A204.1 (cell line): ENCODE results near the gene SNTB2.
"Not testable (repeated sequence)": the region's sequence is repeated elsewhere in the genome, so short reads cannot be mapped to it uniquely, and the experiment has no call there.

ENCODE experiments used
- FAIRE-seq: peaks from 2 replicates; lab custom pipeline; 2012; peaks lifted over from hg19 to GRCh38; lab: Jason Lieb, UNC

The SNTB2 gene

GRCh38 chr16:69186642-69187445, at the start of gene SNTB2:
Gene SNTB2 (plus strand): TSS chr16:69187164. CDS start chr16:69187167, 3 bp downstream.
- FAIRE-seq, result peak; percentile 35

DNA sequence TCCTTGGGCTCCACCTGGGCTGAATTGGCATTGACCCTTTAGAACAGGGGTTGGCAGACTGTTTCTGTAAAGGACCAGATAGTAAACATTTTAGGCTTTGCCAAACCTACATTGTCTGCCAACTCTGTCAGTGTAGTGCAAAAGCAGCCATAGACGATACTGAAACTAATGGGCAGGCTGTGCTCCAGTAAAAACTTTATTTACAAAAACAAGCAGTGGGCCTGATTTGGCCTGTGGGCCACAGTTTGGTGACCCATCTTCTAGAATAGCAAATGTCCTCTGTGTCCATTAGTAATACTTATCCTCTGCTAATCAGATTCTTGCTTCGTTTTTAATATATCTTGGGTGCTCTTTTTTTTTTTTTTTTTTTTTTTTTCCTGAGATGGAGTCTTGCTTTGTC, 48.4 kb upstream of the SNTB2 start:
- FAIRE-seq, result no peak

GRCh38 chr16:69139464-69139863, 47.5 kb upstream of the SNTB2 start:
- FAIRE-seq, result not testable (repeated sequence)

DNA sequence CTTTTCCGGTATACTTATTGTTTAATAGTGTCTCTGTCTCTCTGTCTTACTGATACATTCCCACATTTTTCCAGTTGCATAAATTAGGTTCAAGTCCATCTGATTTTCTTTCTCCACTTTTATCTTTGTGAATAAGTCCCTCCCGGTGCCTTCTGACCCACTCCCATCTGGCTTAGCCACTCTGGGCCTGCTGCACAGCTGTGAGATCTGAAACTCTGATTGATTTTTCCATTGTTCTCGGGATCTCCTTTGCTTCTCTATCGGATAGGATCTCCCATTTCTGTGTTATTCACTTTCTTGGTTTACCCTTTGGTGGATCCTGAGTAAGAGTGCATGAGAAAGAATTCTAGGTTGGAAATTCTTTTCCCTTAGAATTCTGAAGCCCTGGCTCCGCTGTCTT, 46.0 kb upstream of the SNTB2 start:
- no peak for FAIRE-seq

DNA sequence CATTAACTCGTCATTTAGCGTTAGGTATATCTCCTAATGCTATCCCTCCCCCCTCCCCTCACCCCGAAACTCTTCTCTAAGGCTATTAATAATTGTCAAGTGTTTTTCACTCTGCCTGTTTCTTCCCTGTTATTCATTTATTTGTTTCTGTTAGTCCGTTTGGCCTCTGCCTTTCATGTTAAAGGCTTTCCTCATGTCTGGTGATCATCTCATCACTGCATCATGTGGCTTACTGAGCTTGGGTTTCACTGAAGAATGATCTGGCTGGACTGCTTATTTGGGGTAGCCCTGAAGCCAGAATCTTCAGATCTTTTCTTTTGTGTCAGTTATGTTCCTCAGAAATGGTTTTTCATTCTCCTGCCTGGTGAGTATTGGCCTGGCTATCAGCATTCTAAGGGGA, 45.0 kb upstream of the SNTB2 start:
- FAIRE-seq, result no peak

DNA sequence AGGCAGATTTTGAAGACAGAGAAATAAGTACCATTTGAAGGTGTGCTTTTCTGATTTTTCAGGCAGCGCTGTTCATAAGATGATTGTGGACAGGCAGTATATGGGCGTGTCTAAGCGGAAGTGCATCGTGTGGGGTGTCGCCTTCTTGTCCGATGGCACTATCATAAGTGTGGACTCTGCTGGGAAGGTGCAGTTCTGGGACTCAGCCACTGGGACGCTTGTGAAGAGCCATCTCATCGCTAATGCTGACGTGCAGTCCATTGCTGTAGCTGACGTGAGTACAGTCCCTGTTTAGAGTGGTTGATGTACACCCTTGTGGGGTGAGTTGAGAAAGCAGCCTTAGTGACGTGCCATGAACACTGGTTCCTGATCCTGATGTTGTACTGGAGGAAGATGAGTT, 43.8 kb upstream of the SNTB2 start:
- FAIRE-seq, result no peak

DNA sequence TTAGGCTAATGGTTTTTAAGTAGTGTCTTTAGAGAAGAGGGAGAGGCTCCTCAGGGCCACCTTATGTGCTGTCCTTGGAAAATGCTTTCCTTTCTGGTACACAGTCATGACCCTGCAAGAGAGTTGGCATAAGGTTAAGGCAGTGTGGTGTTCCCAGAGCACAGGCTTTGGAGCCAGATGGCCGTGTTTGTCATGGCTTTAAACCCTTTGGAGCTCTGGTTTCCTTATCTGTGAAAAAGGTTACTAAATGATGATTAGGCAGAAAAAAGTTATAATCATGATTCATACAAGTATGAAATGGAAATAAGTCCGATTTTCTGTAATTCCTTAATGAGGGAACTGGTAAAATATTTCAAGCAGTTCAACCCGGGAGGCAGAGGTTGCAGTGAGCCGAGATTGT, 41.3 kb upstream of the SNTB2 start:
- FAIRE-seq, result no peak

DNA sequence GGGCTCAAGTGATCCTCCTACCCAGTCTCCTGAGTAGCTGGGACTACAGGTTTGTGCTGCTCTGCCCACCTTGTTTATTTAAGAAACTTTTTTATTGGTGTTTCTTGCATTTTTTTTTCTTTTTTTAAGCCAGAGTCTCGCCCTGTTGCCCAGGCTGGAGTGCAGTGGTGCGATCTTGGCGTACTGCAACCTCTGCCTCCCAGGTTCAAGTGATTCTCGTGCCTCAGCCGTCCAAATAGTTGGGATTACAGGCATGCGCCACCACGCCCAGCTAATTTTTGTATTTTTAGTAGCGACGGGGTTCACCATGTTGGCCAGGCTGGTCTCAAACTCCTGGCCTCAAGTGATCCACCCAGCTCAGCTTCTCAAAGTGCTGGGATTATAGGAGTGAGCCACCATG, 37.3 kb upstream of the SNTB2 start:
- FAIRE-seq, result not testable (repeated sequence)

DNA sequence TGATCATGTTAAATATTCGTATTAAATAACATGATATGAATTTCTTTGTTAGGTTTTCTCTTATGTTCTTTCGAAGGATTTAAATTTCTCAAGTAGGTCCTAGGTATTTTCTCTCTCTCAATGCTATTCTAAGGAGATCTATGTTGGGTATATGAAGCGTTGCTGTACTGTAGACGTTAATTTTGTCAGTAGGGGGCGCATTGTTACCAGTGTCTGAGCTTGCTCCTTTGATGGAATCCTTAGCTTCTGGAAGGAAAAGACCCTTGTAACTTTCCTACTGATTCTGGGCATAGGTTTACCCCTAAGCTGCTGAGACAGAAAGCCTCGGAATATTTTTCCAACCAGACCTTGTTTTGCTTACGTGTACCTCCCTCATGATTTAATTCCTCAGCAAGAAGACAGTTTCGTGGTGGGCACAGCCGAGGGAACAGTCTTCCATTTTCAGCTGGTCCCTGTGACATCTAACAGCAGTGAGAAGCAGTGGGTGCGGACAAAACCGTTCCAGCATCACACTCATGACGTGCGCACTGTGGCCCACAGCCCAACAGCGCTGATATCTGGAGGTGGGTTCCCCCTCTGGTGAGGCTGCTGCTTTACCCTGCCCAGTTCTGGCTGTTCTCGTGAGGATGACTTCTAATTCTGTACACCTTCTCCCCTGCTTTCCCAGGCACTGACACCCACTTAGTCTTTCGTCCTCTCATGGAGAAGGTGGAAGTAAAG, 36.7 kb upstream of the SNTB2 start:
- peak; percentile 95 for FAIRE-seq

DNA sequence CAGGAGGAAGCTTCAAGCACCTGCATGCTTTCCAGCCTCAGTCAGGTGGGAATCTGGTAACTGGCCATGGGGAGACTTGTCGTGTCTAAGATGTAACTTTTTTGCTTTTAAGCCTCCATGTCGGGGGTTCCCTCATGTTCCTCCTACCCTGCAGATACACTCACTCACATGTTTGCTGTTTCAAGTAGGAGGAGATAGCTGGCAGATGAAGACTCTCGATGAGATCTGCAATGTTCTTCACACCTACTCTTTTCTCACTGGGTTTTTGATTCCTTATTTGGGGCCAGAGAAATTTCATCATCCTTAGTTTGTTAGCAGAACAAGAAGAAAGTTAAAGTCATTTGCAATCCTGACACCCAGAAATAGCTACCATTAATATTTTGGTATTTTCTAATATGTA, 29.8 kb upstream of the SNTB2 start:
- no peak for FAIRE-seq

DNA sequence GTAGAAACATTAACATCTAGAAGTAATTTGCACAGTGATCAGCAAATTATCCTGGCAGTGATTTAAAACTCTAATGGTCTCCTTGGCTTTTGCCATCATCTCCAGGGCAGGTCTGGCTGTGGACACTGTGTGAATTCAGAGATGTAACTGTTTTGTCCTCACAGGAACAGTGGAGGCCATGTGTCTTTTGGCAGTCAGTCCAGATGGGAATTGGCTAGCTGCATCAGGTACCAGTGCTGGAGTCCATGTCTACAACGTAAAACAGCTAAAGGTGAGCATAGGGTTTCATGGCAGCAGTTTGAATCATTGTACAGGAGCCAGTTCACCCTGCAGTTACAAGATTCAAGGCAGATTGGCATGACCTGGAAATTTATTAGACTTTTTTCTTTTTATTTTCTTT, 26.8 kb upstream of the SNTB2 start:
- no peak for FAIRE-seq

GRCh38 chr16:69165584-69165983, 21.4 kb upstream of the SNTB2 start:
- no peak for FAIRE-seq

- no peak for FAIRE-seq
Measured at GRCh38 chr16:69166221-69166833, 20.6 kb upstream of the SNTB2 start.

- no peak for FAIRE-seq
Measured at GRCh38 chr16:69166946-69167930, 19.7 kb upstream of the SNTB2 start.

GRCh38 chr16:69169051-69169450, 17.9 kb upstream of the SNTB2 start:
- FAIRE-seq, result no peak

DNA sequence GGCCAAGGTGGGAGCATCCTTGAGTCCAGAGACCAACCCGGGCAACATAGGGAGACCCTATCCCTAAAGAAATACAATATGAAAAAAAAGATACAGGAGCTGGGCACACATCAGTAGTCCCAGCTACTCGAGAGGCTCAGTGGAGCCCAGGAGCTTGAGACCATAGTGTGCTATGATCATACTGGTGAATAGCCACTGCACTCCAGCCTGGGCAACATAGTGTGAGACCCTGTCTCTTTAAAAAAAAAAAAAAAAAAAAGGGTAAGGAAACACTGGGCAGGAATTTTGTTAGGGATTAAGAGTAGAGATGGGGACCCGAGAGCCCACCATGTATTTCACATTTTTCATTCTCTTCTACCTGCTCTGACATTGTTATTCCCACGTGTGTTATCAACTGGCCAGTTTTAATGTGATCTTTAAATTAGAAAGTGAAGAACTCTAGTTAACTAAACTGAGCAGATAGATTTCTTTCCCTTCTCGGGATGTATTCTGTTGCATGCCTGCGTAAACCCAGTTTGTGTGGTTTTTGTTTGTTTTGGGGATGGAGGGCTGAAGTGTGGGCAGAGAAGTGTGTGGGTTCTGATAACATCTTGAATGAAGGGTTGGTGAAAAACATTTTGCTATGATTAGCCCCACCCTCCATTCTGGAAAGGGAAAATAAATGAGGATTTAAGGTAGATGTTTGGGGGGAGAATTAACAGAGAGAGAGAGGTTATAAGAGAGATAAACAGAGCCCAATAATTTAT, 17.2 kb upstream of the SNTB2 start:
- FAIRE-seq, result no peak

GRCh38 chr16:69171325-69172084, 15.5 kb upstream of the SNTB2 start:
- FAIRE-seq, result no peak

- no peak for FAIRE-seq
Measured at GRCh38 chr16:69176033-69176800, 10.7 kb upstream of the SNTB2 start.

DNA sequence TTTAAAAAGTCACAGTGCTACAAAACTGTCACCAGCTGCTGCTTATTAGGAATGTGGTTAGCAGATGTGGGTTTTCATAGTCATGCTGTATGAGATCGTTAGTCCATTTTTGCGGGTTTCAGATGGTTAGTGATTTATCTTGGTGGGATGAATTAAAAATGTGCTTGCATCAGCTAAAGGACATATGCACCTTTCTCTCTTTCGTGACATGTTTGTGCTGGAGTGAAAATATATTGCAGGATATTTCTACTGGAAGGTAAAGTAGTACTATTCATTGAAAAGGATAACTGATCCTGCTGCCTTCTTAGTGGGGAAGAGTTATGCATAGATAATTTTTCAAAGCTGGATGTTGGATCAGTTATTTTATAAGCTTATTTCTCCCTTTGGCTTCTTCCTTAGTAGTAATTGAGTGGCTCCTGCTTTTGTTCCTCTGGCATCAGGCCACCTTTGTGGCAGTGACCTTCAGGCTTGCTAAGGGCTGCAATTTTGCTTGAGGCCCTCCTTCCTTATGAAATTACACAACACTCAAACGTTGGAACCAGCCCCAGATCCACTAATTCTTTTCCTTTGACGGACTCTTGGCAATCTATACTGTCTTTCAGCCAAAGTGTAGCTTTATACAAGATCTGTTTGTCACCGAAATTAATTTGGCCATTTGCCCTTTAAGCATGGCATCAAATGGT, 7.5 kb upstream of the SNTB2 start:
- no peak for FAIRE-seq
